HEK293T (cell line): Measurements from ENCODE around the gene THEMIS.

Experiments used
- BHLHE40 ChIP-seq: fragments of 450-650 bp; IDR thresholded peaks from 2 replicates; pipeline ENCODE4 v1.6.1; 2016; ENCODE audit warnings: mild to moderate bottlenecking, moderate library complexity, borderline replicate concordance
- FOXA1 ChIP-seq: fragments of 450-650 bp; IDR thresholded peaks from 2 replicates; pipeline ENCODE4 v1.6.1; 2016; ENCODE audit warnings: mild to moderate bottlenecking
- FOXM1 ChIP-seq: fragments of 450-650 bp; IDR thresholded peaks from 2 replicates; pipeline ENCODE4 v1.6.1; 2017; ENCODE audit warnings: mild to moderate bottlenecking, borderline replicate concordance
- SP1 ChIP-seq: fragments of 450-650 bp; IDR thresholded peaks from 2 replicates; pipeline ENCODE4 v1.6.1; 2017
- SUZ12 ChIP-seq: fragments of 450-650 bp; IDR thresholded peaks from 2 replicates; pipeline ENCODE4 v1.6.1; 2016; ENCODE audit warnings: mild to moderate bottlenecking

- TF ChIP-seq FOXA1 (no peak), BHLHE40 (no peak), FOXM1 (no peak), SP1 (no peak), SUZ12 (no peak)
Observed at GRCh38 chr6:127737768-127738167, 163.1 kb downstream of the THEMIS start.
